ENCODE data around the gene S100P.

S100P gene

DNA sequence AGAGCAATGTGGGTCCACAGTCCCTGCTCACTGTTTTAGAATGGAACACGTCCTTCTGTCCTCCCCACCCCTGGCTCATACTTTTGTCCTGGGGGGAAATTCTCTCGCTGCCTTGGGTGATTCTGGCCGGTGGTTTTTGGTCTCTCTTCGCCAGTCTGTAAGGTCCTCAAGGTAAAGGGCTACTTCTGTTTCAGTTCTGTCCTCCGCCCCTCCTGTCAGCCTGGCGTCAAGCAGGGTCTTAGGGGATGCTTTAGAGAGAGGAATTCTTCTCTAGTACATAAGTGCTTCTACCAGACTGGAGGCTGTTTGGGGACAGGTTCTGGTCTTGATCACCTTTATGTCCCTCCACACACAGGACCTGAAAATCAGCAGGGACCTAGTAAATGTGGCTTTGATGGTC lies 16.6 kb downstream of the S100P start:
- H3K4me3 ChIP-seq (ENCODE audit: low read depth, low read length) = peak overlapping the region; percentile 62
- TF ChIP-seq, protein P1, sequence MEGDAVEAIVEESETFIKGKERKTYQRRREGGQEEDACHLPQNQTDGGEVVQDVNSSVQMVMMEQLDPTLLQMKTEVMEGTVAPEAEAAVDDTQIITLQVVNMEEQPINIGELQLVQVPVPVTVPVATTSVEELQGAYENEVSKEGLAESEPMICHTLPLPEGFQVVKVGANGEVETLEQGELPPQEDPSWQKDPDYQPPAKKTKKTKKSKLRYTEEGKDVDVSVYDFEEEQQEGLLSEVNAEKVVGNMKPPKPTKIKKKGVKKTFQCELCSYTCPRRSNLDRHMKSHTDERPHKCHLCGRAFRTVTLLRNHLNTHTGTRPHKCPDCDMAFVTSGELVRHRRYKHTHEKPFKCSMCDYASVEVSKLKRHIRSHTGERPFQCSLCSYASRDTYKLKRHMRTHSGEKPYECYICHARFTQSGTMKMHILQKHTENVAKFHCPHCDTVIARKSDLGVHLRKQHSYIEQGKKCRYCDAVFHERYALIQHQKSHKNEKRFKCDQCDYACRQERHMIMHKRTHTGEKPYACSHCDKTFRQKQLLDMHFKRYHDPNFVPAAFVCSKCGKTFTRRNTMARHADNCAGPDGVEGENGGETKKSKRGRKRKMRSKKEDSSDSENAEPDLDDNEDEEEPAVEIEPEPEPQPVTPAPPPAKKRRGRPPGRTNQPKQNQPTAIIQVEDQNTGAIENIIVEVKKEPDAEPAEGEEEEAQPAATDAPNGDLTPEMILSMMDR (IDR thresholded peaks at IDR 0.05; ENCODE audit: borderline replicate concordance, insufficient read depth, low read depth, low read length) = no peak

DNA sequence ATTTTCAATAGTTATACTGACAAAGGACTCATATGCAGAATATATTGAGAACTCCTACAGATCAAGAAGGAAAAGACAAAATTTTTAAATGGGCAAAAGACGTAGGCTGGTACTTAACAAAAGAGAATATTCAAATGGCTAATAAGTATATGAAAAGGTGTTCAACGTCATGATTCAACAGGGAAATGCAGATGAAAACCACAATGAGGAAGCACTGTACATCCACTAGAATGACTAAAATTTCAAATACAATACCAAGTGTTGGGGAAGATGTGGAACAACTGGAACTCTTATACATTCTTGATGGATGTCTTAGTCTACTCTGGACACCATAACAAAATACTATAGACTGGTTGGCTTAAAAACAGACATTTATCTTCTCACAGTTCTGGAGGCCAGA lies 17.3 kb downstream of the S100P start:
- H3K4me3 ChIP-seq (ENCODE audit: low read depth, low read length) = no peak overlapping the region
- TF ChIP-seq, protein P1 (IDR thresholded peaks at IDR 0.05; ENCODE audit: borderline replicate concordance, insufficient read depth, low read depth, low read length) = no peak

DNA sequence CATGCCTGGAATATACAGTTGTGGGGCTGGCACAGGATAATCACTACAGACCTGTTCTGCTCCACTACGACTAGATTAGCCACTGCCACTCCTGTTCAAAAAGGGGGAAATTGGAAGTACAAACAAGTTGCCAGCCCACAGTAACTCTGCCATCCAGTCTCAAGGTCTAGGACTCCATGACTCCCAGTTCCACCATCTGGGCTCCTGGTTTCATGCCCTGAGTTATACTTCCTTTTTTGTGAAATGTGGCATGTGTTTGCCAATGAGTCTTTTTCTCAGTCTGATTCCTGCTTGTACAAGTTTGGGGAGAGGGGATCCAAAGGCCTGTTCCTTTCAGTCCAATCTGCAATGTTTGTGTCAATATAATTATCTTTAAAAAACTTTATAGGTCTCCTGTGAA lies 21.3 kb downstream of the S100P start:
- TF ChIP-seq, protein P1 (IDR thresholded peaks at IDR 0.05; ENCODE audit: borderline replicate concordance, insufficient read depth, low read depth, low read length) = no peak
- H3K4me3 ChIP-seq (ENCODE audit: low read depth, low read length) = no peak overlapping the region

DNA sequence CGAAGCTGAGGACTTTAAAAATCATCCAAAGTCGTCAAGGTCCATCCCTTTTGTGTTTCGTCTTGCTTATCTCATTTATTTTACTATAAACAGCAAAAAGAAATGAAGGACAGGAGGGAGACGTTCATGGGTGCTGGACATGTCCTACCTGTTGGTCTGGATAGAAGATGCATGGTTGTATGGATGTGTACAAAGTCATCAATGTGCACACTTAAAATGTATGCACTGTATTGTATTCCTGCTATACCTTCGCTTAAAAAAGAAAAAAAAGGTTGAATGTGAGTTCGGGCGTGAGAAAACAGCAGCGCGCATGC lies 22.0 kb downstream of the S100P start:
- peak overlapping the region; percentile 24 for H3K4me3 ChIP-seq (ENCODE audit: low read depth, low read length)
- TF ChIP-seq, protein P1 (IDR thresholded peaks at IDR 0.05; ENCODE audit: borderline replicate concordance, insufficient read depth, low read depth, low read length) = no peak

DNA sequence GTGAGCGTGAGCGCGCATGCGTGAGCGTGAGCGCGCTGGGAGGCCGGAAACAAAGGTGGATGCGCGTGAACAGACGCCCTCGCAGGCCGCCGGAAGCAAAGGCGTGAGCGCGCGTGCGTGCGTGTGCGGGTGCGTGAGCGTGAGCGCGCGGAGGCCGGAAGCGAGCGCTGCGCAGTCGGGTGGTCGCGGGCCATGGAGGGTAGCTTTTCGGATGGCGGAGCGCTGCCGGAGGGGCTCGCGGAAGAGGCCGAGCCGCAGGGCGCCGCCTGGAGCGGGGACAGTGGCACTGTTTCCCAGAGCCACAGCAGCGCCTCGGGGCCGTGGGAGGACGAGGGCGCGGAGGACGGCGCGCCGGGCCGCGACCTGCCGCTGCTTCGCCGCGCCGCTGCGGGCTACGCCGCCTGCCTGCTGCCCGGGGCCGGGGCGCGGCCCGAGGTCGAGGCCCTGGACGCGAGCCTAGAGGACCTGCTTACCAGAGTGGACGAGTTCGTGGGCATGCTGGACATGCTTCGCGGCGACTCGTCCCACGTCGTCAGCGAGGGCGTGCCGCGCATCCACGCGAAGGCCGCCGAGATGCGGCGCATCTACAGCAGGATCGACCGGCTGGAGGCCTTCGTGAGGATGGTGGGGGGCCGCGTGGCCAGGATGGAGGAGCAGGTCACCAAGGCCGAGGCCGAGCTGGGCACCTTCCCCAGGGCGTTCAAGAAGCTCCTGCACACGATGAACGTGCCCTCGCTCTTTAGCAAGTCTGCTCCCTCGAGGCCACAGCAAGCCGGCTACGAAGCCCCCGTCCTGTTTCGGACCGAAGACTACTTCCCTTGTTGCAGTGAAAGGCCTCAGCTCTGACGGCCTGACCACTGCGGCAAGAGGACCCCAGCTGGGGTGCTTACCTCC lies 22.6 kb downstream of the S100P start, which contains the start of gene BLOC1S4:
TSS of gene BLOC1S4 (plus strand) at position 157 of the 894 bp plus-strand sequence. CDS start at position 193, 36 bp downstream.
- TF ChIP-seq, protein P1 (IDR thresholded peaks at IDR 0.05; ENCODE audit: borderline replicate concordance, insufficient read depth, low read depth, low read length) = no peak
- peak within 1 kb of the TSS; percentile 78 for H3K4me3 ChIP-seq (ENCODE audit: low read depth, low read length)

DNA sequence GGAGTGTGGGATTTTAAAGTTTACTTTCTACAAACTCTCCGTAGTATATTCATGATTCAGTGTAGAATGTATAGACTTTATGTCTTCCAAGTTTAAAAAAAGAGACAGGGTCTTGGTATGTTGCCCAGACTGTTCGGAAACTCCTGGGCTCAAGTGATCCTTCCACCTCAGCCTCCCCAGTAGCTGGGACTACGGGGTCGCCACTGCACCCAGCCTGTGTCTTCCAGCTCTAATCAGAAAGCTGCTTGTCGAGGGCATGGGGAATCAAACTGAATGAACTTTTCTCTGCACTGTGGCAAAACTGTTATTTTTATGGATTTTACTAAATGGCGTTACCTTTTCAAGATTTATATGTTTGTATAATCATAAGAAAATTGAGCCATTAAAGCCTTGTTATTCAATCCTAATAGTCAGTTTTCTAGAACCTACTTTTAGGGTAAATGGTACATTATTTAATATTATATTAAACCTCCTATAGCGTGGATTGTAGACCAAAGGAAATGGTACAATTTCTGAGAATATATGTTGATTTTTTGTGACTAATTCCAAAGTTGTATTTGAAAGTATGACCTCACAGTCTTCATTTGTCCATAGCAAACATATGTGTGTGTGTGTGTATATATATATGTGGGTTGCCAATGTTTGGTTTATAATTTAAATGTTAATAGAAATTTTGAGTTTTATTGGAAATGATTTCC lies 23.4 kb downstream of the S100P start:
- peak overlapping the region; percentile 78 for H3K4me3 ChIP-seq (ENCODE audit: low read depth, low read length)
- TF ChIP-seq, protein P1 (IDR thresholded peaks at IDR 0.05; ENCODE audit: borderline replicate concordance, insufficient read depth, low read depth, low read length) = no peak

Measured in GM12875 (cell line).